Mesenchymal stem cell (in vitro differentiated cells and primary cell): ENCODE data around the gene ITGA2B.

Source experiments
- DNase-seq: peaks from one replicate; pipeline ENCODE4 v3.0.0-alpha.2; 2013
- H2AFZ ChIP-seq: one replicate; pipeline ENCODE4 v1.6.1; 2013; ENCODE audit warnings: low read depth, mild to moderate bottlenecking, control low read depth, inconsistent platforms, low read length, moderate library complexity
- H2AK5ac ChIP-seq: 2 replicates; pipeline ENCODE4 v1.6.1; 2013; ENCODE audit warnings: low read length, moderate library complexity, mild to moderate bottlenecking, inconsistent platforms; ENCODE audit not compliant: severe bottlenecking
- H2BK120ac ChIP-seq: one replicate; pipeline ENCODE4 v1.6.1; 2013; ENCODE audit warnings: low read depth, mild to moderate bottlenecking, inconsistent platforms, low read length, moderate library complexity
- H2BK12ac ChIP-seq, 2 experiments: one replicate each; pipeline ENCODE4 v1.6.1; 2013; ENCODE audit warnings: inconsistent platforms in 2 of 2, low read length in 2 of 2, mild to moderate bottlenecking in 2 of 2, moderate library complexity in 2 of 2, control low read depth in 1 of 2
- H2BK15ac ChIP-seq: one replicate; pipeline ENCODE4 v1.6.1; 2013; ENCODE audit warnings: mild to moderate bottlenecking, low read depth, inconsistent platforms; ENCODE audit not compliant: poor library complexity, severe bottlenecking
- H2BK5ac ChIP-seq: 2 replicates; pipeline ENCODE4 v1.6.1; 2013; ENCODE audit warnings: low read depth, mild to moderate bottlenecking, low read length, control low read depth, inconsistent platforms; ENCODE audit not compliant: poor library complexity, severe bottlenecking
- H3K14ac ChIP-seq, 2 experiments: one replicate each; pipeline ENCODE4 v1.6.1; 2013; ENCODE audit warnings: inconsistent platforms in 2 of 2, low read length in 2 of 2, control low read depth in 1 of 2, mild to moderate bottlenecking in 1 of 2, moderate library complexity in 1 of 2
- H3K18ac ChIP-seq, 2 experiments: one replicate each; pipeline ENCODE4 v1.6.1; 2013; ENCODE audit warnings: inconsistent platforms in 2 of 2, low read length in 2 of 2, control low read depth in 1 of 2, low read depth in 1 of 2, mild to moderate bottlenecking in 1 of 2
- H3K23ac ChIP-seq, 2 experiments: one replicate each; pipeline ENCODE4 v1.6.1; 2013; ENCODE audit warnings: inconsistent platforms in 2 of 2, low read length in 2 of 2, mild to moderate bottlenecking in 2 of 2, moderate library complexity in 2 of 2, control low read depth in 1 of 2
- H3K27ac ChIP-seq: 2 replicates; pipeline ENCODE4 v1.5.1; 2013; ENCODE audit warnings: mild to moderate bottlenecking, moderate library complexity, low read length, control low read depth, inconsistent platforms; ENCODE audit not compliant: poor library complexity, severe bottlenecking
- H3K27me3 ChIP-seq, 2 experiments: 2 replicates each; pipeline versions ENCODE4 v1.6.1 to v1.7.0; 2013; ENCODE audit warnings: low read length in 2 of 2, mild to moderate bottlenecking in 2 of 2, moderate library complexity in 2 of 2, control low read depth in 1 of 2, inconsistent platforms in 1 of 2; ENCODE audit not compliant: control insufficient read depth in 1 of 2, insufficient read depth in 1 of 2
- H3K36me3 ChIP-seq, 2 experiments: 2 replicates each; pipeline versions ENCODE4 v1.6.1 to v1.7.0; 2013; ENCODE audit warnings: low read length in 2 of 2, control low read depth in 1 of 2, inconsistent platforms in 1 of 2, low read depth in 1 of 2, mild to moderate bottlenecking in 1 of 2; ENCODE audit not compliant: insufficient read depth in 2 of 2, control insufficient read depth in 1 of 2
- H3K4ac ChIP-seq, 2 experiments: one replicate each; pipeline ENCODE4 v1.6.1; 2013; ENCODE audit warnings: inconsistent platforms in 2 of 2, low read length in 2 of 2, mild to moderate bottlenecking in 2 of 2, moderate library complexity in 2 of 2, control low read depth in 1 of 2, low read depth in 1 of 2
- H3K4me1 ChIP-seq: 2 replicates; pipeline ENCODE4 v1.6.1; 2013; ENCODE audit warnings: low read depth, low read length, control low read depth; ENCODE audit not compliant: control insufficient read depth, insufficient read depth
- H3K4me2 ChIP-seq: 2 replicates; pipeline ENCODE4 v1.6.1; 2013; ENCODE audit warnings: low read length, mild to moderate bottlenecking, inconsistent platforms; ENCODE audit not compliant: poor library complexity, severe bottlenecking
- H3K4me3 ChIP-seq, 2 experiments: 2 replicates each; pipeline versions ENCODE4 v1.5.1 to v1.7.0; 2013; ENCODE audit warnings: low read length in 2 of 2, mild to moderate bottlenecking in 2 of 2, control low read depth in 1 of 2, low read depth in 1 of 2; ENCODE audit not compliant: insufficient read depth in 1 of 2
- H3K79me1 ChIP-seq: replicated peaks from 2 replicates; pipeline ENCODE4 v1.6.1; 2013; ENCODE audit warnings: mild to moderate bottlenecking, control low read depth, low read length, inconsistent platforms; ENCODE audit not compliant: poor library complexity, severe bottlenecking
- H3K9ac ChIP-seq: 2 replicates; pipeline ENCODE4 v1.7.0; 2013; ENCODE audit warnings: mild to moderate bottlenecking, low read length, moderate library complexity
- H3K9me3 ChIP-seq: 2 replicates; pipeline ENCODE4 v1.7.0; 2013; ENCODE audit warnings: mild to moderate bottlenecking, low read length; ENCODE audit not compliant: control insufficient read depth
- H4K8ac ChIP-seq: one replicate; pipeline ENCODE4 v1.6.1; 2013; ENCODE audit warnings: inconsistent platforms, mild to moderate bottlenecking, low read length, moderate library complexity
- H4K91ac ChIP-seq: one replicate; pipeline ENCODE4 v1.6.1; 2013; ENCODE audit warnings: mild to moderate bottlenecking, low read length, inconsistent platforms
- WGBS: methylation state at CpG from one replicate; pipeline ENCODE4 v1.1.7; 2013; ENCODE audit warnings: mixed read lengths; 5-methylcytosine and 5-hydroxymethylcytosine counted together

ITGA2B gene

DNA sequence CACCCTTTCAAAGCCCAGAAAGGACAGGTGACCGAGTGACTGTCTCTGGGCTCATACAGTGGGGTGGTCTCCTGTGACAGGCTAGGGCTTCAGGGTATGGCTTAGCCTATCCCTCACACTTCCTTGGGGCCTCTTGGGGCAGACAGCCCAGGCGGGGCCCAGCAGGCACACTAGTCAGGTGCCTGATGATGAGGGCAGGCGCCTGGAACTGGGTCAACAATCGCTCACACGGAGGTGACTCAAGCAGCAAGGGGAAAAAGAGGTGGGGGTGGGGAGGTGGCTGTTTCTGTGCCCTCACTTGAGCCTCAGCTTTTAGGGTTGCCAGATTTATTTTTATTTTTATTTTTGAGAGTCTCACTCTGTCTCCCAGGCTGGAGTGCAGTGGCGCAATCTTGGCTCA is 50.7 kb downstream of the ITGA2B start:
- WGBS = 64% methylated on average over 6 of the region's 6 CpGs
- Histone ChIP-seq H3K4me1 (peaks cover 15% of the 10 kb centered on the region), H3K9me3 (no peaks in the 10 kb centered on the region), H3K14ac (no peak overlapping the region), H2BK12ac (no peak overlapping the region), H2BK5ac (no peak overlapping the region), H2AFZ (no peak overlapping the region), H3K79me1 (no peaks in the 10 kb centered on the region), H3K27ac (no peak overlapping the region), H4K8ac (no peak overlapping the region), H2BK15ac (no peak overlapping the region), H2AK5ac (no peak overlapping the region), H3K18ac (no peak overlapping the region), H3K36me3 (no peaks in the 10 kb centered on the region), H3K23ac (no peak overlapping the region), H3K4me3 (no peak overlapping the region), H3K9ac (peak overlapping the region; percentile 30), H3K4me2 (no peak overlapping the region), H4K91ac (no peak overlapping the region), H2BK120ac (no peak overlapping the region), H3K4ac (no peak overlapping the region), H3K27me3 (peaks cover 0 to 7% of the 10 kb centered on the region in 2 experiments)
- DNase-seq = no peak

DNA sequence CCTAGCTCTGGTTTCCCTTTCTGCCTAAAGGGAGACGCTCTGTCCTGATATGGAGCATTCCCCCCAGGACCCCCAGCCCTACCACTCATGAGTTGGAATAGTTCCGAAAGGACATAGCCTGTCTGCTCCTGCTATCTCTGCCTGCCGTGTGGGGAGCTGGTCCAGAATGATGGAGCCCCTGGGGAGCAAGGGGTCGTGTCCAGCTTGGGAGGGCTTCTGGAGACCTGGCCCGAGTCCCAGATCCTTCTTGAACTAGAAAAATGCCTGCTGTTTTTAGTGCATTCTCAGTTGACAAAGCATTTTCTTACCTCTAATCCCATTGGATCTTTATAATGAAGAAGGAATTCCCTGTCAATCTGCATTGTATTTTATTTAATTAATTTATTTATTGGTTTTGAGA is 53.5 kb downstream of the ITGA2B start:
- Histone ChIP-seq H3K27ac (no peak overlapping the region), H2AK5ac (no peak overlapping the region), H4K91ac (no peak overlapping the region), H3K4ac (no peak overlapping the region), H3K4me3 (no peak overlapping the region), H3K18ac (no peak overlapping the region), H3K9ac (no peak overlapping the region), H3K27me3 (peaks cover 0 to 7% of the 10 kb centered on the region in 2 experiments), H3K9me3 (no peaks in the 10 kb centered on the region), H3K4me2 (no peak overlapping the region), H2BK5ac (no peak overlapping the region), H3K36me3 (no peaks in the 10 kb centered on the region), H2BK15ac (no peak overlapping the region), H4K8ac (no peak overlapping the region), H3K23ac (no peak overlapping the region), H3K14ac (no peak overlapping the region), H2BK120ac (no peak overlapping the region), H3K4me1 (peaks cover 17% of the 10 kb centered on the region), H2AFZ (no peak overlapping the region), H2BK12ac (no peak overlapping the region), H3K79me1 (no peaks in the 10 kb centered on the region)
- no peak for DNase-seq
- 55% methylated on average over 4 of the region's 5 CpGs for WGBS

DNA sequence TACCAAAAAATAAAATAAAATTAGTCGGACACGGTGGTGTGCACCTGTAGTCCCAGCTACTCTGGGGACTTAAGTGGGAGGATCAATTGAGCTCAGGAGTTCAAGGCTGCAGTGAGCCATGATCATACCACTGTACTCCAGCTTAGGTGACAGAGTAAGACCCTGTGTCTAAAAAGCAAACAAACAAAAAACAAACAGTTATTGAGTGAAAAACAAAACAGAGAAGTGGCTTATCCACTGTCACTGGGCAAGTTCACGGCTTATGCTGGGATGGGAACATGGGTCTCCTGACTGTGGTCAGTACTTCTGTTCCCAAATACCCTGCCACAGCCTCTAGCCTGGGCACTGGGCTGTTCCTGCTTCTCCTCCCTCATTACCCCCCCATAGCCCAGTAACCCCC is 53.9 kb downstream of the ITGA2B start:
- Histone ChIP-seq H2AK5ac (no peak overlapping the region), H3K9ac (no peak overlapping the region), H2AFZ (no peak overlapping the region), H3K14ac (no peak overlapping the region), H2BK120ac (no peak overlapping the region), H3K27me3 (peaks cover 0 to 7% of the 10 kb centered on the region in 2 experiments), H2BK5ac (no peak overlapping the region), H3K27ac (no peak overlapping the region), H4K91ac (no peak overlapping the region), H2BK12ac (no peak overlapping the region), H3K23ac (peak overlapping the region in 1 of 2 experiments; percentile 50), H3K4me1 (peaks cover 17% of the 10 kb centered on the region), H2BK15ac (no peak overlapping the region), H3K4me3 (no peak overlapping the region), H4K8ac (no peak overlapping the region), H3K4me2 (no peak overlapping the region), H3K36me3 (no peaks in the 10 kb centered on the region), H3K9me3 (no peaks in the 10 kb centered on the region), H3K4ac (no peak overlapping the region), H3K18ac (no peak overlapping the region), H3K79me1 (no peaks in the 10 kb centered on the region)
- WGBS = 94% methylated on average over 3 of the region's 3 CpGs
- no peak for DNase-seq

DNA sequence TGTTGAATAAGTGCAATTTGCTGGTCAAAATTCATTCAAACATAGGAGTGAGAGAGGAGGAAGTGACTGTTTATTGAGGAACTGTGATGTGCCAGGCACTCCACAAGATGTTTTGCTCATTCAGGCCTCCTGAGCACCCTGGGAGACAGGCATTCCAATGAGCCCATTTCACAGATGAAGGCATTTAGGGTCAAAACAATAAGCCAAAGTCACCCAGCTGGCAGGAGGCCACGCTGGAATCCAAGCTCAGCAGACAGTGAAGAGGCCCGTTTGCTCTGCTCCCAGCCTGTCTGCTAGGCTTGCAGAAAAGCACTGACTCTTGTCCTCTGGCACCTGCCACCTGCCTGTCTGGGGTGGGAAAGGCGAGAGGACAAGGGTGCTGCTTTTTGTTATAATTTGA is 54.7 kb downstream of the ITGA2B start:
- H2AFZ ChIP-seq = no peak overlapping the region
- WGBS = 55% methylated on average over 3 of the region's 3 CpGs
- no peak overlapping the region for H3K4ac ChIP-seq

More for the DNA sequence above, 54.7 kb downstream of the ITGA2B start:
- H2BK120ac ChIP-seq = no peak overlapping the region
- no peak for DNase-seq
- no peaks in the 10 kb centered on the region for H3K36me3 ChIP-seq
- H2AK5ac ChIP-seq = no peak overlapping the region
- no peak overlapping the region for H2BK15ac ChIP-seq
- H3K14ac ChIP-seq = no peak overlapping the region
- H3K27ac ChIP-seq = no peak overlapping the region
- H3K9ac ChIP-seq = no peak overlapping the region
- no peak overlapping the region for H3K18ac ChIP-seq
- H4K8ac ChIP-seq = no peak overlapping the region
- no peak overlapping the region for H2BK12ac ChIP-seq
- no peaks in the 10 kb centered on the region for H3K9me3 ChIP-seq
- H3K23ac ChIP-seq = peak overlapping the region in 1 of 2 experiments; percentile 77
- no peak overlapping the region for H2BK5ac ChIP-seq
- no peak overlapping the region for H3K4me2 ChIP-seq
- no peaks in the 10 kb centered on the region for H3K79me1 ChIP-seq
- no peak overlapping the region for H3K4me3 ChIP-seq
- no peak overlapping the region for H4K91ac ChIP-seq
- H3K4me1 ChIP-seq = peaks cover 17% of the 10 kb centered on the region
- peaks cover 0 to 7% of the 10 kb centered on the region in 2 experiments for H3K27me3 ChIP-seq
